OCI-M1 (cell line): Measurements from ENCODE around the gene KRTAP12-1.
"Not testable (repeated sequence)": the region's sequence is repeated elsewhere in the genome, so short reads cannot be mapped to it uniquely, and the experiment has no call there.

Experiments used
- DNase-seq: peaks from one replicate; lab custom pipeline; 2025; lab: John Stamatoyannopoulos, UW

Gene KRTAP12-1

DNA sequence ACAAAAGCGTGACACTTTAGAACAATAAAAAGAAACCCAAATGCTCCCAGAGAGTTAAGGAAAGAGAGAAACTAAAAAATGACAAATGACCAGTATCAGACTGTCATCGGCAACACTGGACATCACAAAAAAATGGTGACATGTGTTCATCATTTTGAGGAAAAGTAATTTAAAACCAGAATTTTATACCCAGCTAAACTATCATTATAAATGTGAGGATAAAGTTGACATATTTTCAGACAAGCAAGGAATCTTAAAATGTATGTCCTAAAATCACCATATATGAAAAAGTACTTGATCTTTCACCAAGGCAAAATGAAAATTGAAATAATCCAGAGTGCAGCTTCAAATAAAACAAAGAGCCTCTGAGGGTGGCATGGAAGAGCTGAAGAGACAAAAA, 37.1 kb downstream of the KRTAP12-1 start:
- DNase-seq = no peak

DNA sequence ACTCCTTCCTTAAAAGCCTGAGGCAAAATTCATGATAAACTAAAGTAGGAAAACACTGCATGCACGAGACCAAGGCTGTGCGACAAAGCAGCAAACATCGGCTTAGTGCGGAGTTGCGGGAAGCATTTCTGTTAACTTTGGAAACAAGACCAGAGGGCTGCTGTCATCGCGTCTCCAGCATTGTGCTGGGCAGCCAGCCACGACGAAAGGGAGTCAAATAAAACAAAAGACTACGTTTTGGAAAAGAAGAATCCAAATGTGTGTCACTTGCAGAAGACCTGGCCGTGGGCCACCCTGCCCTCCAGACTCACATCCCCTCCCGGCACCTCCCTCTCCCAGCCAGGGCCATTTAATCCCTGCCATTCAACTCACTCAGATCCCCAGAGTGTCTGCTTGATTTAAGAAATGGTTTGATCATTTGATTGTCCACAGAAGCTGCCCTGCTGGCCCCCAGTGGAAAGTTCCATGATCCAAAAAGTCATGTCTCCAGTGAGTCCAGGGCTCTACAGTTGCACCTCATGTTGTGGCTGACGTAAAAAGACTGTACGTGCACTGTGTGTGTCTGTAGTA, 38.1 kb downstream of the KRTAP12-1 start:
- DNase-seq = no peak

DNA sequence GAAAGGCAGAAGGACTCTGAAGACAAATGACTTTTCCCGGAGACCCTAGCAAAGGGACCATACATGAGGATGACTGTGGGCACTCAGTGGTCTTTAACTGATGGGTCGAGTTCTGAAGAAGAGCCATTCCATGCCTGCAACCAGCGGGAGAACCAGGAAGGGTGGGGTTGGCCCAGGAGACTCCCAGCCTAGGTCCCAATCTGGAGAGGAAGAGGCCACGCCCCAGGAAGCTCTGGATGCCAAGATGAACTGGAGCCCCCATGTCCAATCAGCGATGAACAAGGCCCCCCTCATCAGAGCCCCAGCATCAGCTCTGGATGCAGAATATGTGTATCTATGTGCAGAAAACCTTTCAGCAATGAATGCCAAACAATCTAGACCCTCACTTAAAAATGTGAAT, 41.2 kb downstream of the KRTAP12-1 start:
- DNase-seq = no peak

DNA sequence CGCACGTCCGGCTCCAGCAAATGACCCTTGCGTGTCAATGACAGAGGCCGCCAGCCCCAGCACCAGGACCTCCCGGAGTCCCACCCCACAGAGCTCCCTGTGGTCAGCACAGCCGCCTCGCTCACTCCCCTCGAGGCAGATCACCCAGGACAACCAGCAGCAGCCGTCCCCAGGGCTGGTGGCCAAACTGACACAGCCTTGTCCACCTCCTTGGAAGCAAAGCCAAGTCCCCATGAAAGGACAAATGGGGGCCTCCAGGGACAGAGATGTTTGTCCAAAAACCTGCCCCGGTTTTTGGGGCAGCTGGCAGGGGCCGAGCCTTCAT, 42.7 kb downstream of the KRTAP12-1 start:
- DNase-seq = no peak

DNA sequence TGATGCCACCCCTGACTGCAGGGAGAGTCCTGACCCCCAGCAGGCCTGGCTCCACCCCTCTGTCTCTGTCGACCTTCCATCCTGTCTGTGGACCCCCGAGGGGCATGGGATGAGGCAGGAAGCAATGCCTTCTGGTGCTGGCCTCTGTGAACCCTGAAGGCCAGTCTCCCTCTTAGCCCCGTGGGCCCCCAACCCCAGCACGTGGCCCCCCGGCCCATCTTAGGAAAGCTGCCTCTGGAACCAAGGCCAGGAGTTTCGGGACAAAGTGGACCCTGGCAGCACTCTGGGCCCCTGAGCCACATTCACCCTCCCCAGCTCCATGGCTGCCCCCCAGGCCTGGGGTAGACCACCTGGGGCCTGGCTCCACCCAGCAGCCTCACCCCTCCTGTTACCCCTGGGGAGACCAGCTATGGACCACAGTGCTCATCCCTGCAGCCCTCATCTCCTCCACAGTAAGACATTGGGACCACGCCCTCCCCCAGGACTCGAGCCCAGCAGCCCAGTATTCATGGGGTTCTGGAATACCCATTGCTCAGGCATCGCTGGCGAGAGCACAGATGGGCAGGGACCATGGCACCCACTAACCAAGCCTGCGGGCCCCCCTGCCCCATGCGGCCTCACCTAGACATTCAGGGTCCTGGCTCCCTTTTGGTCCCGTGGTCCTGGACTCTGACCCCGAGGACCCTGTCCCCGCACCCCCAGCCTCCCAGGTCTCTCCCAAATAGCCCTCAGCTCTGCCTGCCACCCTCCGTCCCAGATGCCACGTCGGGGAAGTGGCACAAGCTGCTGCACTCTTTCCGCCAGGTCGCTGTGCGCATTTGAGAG, 43.2 kb downstream of the KRTAP12-1 start:
- not testable (repeated sequence) for DNase-seq

DNA sequence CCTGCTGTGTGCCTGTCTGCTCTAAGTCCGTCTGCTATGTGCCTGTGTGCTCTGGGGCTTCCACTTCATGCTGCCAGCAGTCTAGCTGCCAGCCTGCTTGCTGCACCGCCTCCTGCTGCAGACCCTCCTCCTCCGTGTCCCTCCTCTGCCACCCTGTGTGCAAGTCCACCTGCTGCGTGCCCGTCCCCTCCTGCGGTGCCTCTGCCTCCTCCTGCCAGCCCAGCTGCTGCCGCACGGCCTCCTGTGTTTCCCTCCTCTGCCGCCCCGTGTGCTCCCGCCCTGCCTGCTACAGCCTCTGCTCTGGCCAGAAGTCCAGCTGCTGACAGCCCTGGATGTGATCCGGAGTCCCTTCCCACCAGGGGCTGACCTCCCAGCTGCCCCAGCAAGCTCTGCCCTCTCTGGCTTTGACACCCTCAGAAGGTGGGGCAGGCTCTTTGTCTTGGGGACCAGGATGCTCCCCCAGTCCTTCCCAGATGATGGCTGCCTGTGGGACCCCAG, 44.1 kb downstream of the KRTAP12-1 start:
- DNase-seq = not testable (repeated sequence)

DNA sequence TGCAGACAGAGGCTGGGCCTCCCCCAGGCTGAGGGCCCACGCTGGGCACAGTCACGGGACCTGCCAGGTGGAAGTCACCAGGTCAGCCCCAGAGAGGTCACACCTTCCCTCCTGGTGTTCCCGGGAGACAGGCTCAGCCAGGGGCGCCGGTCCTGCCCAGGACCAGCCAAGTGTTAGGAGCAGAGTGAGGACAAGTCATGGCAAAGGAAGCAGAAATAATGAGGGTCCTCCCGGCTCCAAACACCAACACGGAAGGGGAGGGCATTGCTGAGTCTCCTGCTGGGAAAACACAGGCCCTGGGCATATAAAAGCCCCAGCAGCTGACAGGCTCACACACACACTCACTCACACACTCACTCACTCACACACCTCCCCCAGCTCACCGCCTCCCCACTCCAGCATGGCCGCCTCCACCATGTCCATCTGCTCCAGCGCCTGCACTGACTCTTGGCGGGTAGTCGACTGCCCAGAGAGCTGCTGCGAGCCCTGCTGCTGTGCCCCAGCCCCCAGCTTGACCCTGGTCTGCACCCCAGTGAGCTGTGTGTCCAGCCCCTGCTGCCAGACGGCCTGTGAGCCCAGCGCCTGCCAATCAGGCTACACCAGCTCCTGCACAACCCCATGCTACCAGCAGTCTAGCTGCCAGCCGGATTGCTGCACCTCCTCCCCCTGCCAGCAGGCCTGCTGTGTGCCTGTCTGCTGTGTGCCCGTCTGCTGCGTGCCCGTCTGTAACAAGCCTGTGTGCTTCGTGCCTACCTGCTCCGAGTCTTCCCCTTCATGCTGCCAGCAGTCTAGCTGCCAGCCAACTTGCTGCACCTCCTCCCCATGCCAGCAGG, 44.7 kb downstream of the KRTAP12-1 start, which contains the start of gene KRTAP10-10:
KRTAP10-10 (plus strand) TSS at position 339 of the 833 bp plus-strand sequence; CDS start at position 401, 62 bp downstream.
- no peak for DNase-seq

DNA sequence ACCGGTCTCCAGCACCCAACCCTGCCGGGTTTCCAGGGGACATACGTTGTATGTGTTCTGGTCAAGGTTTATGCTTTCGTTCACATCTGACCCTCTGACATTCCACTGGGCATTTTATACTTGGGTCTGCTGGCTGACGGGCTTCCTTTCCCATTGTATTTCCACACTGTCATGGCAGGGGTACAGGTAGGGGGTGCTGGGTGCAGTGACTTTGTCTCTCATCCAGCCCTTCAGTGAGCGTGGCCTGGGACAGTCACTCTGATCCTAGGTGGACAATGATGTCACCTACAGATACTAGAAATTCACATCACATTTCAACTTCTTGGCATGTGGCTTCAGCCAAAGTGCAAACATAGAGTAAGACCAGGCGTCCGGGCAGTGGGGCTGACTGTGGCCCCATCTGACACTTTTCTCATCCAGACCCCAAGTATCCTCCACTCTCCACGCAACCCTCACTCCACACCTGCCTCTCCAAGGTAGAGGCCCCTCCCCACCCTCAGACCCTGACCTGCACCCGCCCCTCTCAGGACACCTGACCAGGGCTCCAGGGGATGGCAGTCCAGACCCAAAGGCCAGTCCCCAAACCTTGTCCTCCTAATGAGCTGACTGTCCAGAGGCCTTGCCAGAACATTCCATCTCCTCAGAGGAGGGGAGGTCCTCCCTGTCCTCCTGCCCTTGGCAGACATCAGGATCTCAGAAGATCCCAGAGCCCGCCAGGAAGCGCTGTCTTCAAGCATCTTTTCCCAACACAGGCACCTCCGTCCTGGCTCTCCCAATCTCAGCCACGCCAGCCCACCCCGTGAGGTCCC, 45.5 kb downstream of the KRTAP12-1 start:
- no peak for DNase-seq

DNA sequence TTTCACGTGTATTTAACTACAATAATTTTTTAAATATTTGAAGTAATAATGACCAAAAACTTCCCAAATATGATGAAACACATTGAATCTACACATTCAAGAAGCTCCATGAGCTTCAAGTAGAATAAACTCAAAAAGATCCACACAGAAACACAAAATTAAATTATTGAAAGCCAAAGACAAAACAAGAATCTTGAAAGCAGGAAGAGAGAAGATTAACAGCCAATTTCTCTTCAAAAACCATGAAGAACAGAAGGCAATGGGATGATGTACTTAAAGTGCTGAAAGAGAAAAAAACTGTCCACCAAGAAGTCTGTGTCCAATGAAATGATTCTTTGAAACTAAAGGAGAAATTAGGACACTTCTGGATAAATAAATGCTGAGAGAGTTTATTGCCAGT, 49.9 kb downstream of the KRTAP12-1 start:
- DNase-seq = no peak
